Lung (tissue), 12 donors: ENCODE data around the gene CARMIL3. TPM values are rescaled to one million over a fixed set of nuclear protein-coding genes. Genes with fewer than 3 reads are reported as not detected.

Source experiments
- ATAC-seq: fragments of 200-7000 bp; cut with Tn5 transposase; one replicate; pipeline ENCODE4 v1.9.1; 2020; ENCODE audit warnings: moderate number of reproducible peaks; ENCODE audit not compliant: insufficient read depth, low FRiP score
- DNase-seq, 3 donors: peaks; one replicate each; pipeline ENCODE4 v3.0.0-alpha.2; 2013 to 2017
- H3K27ac ChIP-seq, 2 donors: one replicate each; pipeline ENCODE4 v1.5.1; 2013; ENCODE audit warnings: mild to moderate bottlenecking in 2 of 2, moderate library complexity in 2 of 2, control low read depth in 1 of 2, inconsistent platforms in 1 of 2, low read depth in 1 of 2, low read length in 1 of 2
- H3K27me3 ChIP-seq, 3 donors: one replicate each; pipeline ENCODE4 v1.5.1; 2013; ENCODE audit warnings: low read length in 2 of 3; ENCODE audit not compliant: control insufficient read depth in 3 of 3, insufficient read depth in 3 of 3
- H3K36me3 ChIP-seq, 4 donors: one replicate each; pipeline ENCODE4 v1.5.1; 2013; ENCODE audit warnings: low read length in 4 of 4, mild to moderate bottlenecking in 1 of 4, moderate library complexity in 1 of 4; ENCODE audit not compliant: control insufficient read depth in 4 of 4, insufficient read depth in 4 of 4
- H3K4me1 ChIP-seq, 5 donors: one replicate each; pipeline ENCODE4 v1.5.1; 2013; ENCODE audit warnings: low read length in 5 of 5, mild to moderate bottlenecking in 2 of 5, moderate library complexity in 1 of 5; ENCODE audit not compliant: control insufficient read depth in 5 of 5, insufficient read depth in 5 of 5
- H3K4me3 ChIP-seq: one replicate; pipeline ENCODE4 v1.5.1; 2013; ENCODE audit warnings: mild to moderate bottlenecking, control low read depth, moderate library complexity
- H3K9ac ChIP-seq, 2 donors: one replicate each; pipeline ENCODE4 v1.5.1; 2013; ENCODE audit warnings: low read length in 2 of 2, control low read depth in 1 of 2; ENCODE audit not compliant: insufficient read depth in 1 of 2
- H3K9me3 ChIP-seq, 4 donors: one replicate each; pipeline ENCODE4 v1.5.1; 2013; ENCODE audit warnings: low read length in 3 of 4, mild to moderate bottlenecking in 1 of 4, moderate library complexity in 1 of 4; ENCODE audit not compliant: control insufficient read depth in 4 of 4, insufficient read depth in 3 of 4
- WGBS, 2 donors: extraction: QIAGEN DNeasy Blood & Tissue Kit; methylation state at CpG; one replicate each; pipeline ENCODE4 v1.1.7; 2013; 5-methylcytosine and 5-hydroxymethylcytosine counted together
- polyA plus RNA-seq, 2 donors: library from polyadenylated mRNA; stranded (reverse); fragments of 200-250 nt; gene quantifications; one replicate each; pipeline ENCODE4 v1.2.1, GENCODE V29; 2013
- total RNA-seq, 2 donors: library from RNA; depleted of rRNA in 1 of 2; stranded (reverse); fragments of >200 nt in 1 of 2; gene quantifications; one replicate each; pipeline ENCODE4 v1.2.1, GENCODE V29; 2014 to 2021
- TF ChIP-seq, protein P1 (sequence below): IDR thresholded peaks from 2 replicates; pipeline ENCODE4 v1.5.1; 2012; ENCODE audit warnings: mild to moderate bottlenecking; ENCODE audit errors: control extremely low read depth, extremely low read depth
- donor health status: control.
- donor health status: control.
- donor health status: Bipolar disorder and iron deficiency.
- donor health status: healthy.
- donor health status: DM: yes; HTN: yes; CAD: no.

Gene CARMIL3
- total and polyA plus RNA-seq, 4 donors, result 0.37 to 2.4 (median 0.78) TPM

DNA sequence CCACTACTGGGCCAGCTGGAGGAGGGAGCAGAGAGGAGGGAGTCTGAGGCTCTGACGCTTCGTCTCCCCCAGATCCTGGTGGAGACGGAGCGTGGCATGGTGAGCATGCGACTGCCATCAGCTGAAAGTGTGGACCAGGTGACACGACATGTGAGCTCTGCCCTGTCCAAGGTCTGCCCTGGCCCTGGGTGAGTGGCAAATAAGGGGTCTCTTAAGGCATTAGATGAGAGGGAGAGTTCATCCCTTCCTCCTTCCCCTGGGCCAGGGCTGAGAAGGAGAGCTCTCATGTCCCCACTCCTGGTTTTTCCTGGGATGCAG is 2.5 kb downstream of the CARMIL3 start:
- no peak for DNase-seq
- 78 to 93% methylated on average over 6 of the region's 6 CpGs for WGBS, 2 donors
- no peaks in the 10 kb centered on the region for H3K9me3 ChIP-seq

GRCh38 chr14:24054646-24055045 is 2.8 kb downstream of the CARMIL3 start:
- 94 to 95% methylated on average over 9 of the region's 9 CpGs for WGBS, 2 donors
- ATAC-seq (no peak), DNase-seq (no peak)
- Histone ChIP-seq H3K4me1 (peaks cover 0 to 22% (median 0%) of the 10 kb centered on the region in 5 donors), H3K4me3 (no peak overlapping the region), H3K9ac (no peak overlapping the region), H3K27ac (no peak overlapping the region), H3K9me3 (no peaks in the 10 kb centered on the region), H3K27me3 (peaks cover 0 to 6% (median 3%) of the 10 kb centered on the region in 3 donors), H3K36me3 (no peaks in the 10 kb centered on the region)
- TF ChIP-seq, protein P1, sequence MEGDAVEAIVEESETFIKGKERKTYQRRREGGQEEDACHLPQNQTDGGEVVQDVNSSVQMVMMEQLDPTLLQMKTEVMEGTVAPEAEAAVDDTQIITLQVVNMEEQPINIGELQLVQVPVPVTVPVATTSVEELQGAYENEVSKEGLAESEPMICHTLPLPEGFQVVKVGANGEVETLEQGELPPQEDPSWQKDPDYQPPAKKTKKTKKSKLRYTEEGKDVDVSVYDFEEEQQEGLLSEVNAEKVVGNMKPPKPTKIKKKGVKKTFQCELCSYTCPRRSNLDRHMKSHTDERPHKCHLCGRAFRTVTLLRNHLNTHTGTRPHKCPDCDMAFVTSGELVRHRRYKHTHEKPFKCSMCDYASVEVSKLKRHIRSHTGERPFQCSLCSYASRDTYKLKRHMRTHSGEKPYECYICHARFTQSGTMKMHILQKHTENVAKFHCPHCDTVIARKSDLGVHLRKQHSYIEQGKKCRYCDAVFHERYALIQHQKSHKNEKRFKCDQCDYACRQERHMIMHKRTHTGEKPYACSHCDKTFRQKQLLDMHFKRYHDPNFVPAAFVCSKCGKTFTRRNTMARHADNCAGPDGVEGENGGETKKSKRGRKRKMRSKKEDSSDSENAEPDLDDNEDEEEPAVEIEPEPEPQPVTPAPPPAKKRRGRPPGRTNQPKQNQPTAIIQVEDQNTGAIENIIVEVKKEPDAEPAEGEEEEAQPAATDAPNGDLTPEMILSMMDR, result no peak

More for the DNA sequence above, 2.5 kb downstream of the CARMIL3 start:
- Histone ChIP-seq H3K36me3 (no peaks in the 10 kb centered on the region), H3K4me3 (no peak overlapping the region), H3K27me3 (peaks cover 0 to 6% (median 3%) of the 10 kb centered on the region in 3 donors), H3K9ac (no peak overlapping the region), H3K27ac (no peak overlapping the region), H3K4me1 (peaks cover 0 to 22% (median 0%) of the 10 kb centered on the region in 5 donors)
- TF ChIP-seq, protein P1, result no peak
- ATAC-seq, result no peak

DNA sequence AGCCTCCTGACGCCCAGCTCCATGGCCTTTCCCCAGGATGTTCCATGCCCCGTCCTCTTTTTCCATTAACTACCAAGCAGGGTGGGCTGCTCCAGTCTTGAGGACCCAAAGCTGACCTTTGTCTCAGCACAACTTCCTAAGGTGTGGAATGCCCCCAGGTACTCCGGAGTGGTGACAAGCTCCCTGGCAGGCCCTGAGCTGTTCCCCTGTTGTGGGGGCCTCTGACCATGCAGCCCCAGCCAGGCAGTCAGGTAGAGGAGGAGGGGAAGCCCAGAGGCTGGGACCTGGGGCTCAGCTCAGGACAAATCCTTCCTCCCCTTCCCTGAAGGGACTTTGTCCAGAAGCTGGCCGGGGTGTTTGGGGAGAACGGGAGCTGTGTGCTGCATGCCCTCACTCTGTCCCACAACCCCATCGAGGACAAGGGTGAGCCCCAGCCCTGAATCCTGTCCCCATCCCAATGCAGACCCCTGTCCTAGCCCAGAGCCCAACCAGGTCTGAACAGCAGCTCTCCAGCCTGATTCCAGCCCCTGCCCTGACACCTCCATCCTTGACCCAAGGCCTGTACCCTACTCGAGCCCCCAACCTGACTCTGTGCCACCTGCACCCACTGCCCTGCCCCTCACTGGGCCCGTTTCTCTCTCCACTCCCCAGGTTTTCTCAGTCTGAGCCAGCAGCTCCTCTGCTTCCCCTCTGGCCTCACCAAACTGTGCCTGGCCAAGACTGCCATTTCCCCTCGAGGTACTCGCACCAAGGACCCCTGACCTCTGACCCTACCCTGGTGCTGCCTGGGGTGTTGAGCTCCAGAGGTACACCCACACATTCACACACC is 4.4 kb downstream of the CARMIL3 start:
- Histone ChIP-seq H3K9me3 (no peaks in the 10 kb centered on the region), H3K27me3 (peaks cover 0 to 6% (median 3%) of the 10 kb centered on the region in 3 donors), H3K4me3 (no peak overlapping the region), H3K4me1 (peaks cover 0 to 18% (median 0%) of the 10 kb centered on the region in 5 donors), H3K27ac (no peak overlapping the region), H3K9ac (no peak overlapping the region), H3K36me3 (no peaks in the 10 kb centered on the region)
- WGBS, 2 donors, result 83 to 90% methylated on average over 10 of the region's 10 CpGs
- no peak for ATAC-seq
- TF ChIP-seq, protein P1, result no peak
- no peak for DNase-seq
